Thoracic aorta (tissue), 2 donors: ENCODE results near the gene GALM. TPM values are rescaled to one million over a fixed set of nuclear protein-coding genes. Genes with fewer than 3 reads are reported as not detected.

Source experiments
- ATAC-seq: fragments of 150-250 bp; one replicate; pipeline ENCODE4 v1.8.0; 2017; ENCODE audit warnings: low read depth; ENCODE audit not compliant: insufficient number of reproducible peaks, low FRiP score
- DNase-seq: peaks from one replicate; pipeline ENCODE4 v3.0.0-alpha.2; 2020; ENCODE audit warnings: low spot score
- H3K27ac ChIP-seq, 2 donors: fragments of 200-600 bp; sonication (generic); 1 replicate in 1 of 2; 2 replicates in 1 of 2; pipeline ENCODE4 v1.5.1; 2016; ENCODE audit warnings: mild to moderate bottlenecking in 2 of 2, moderate library complexity in 2 of 2
- H3K27me3 ChIP-seq: fragments of 200-600 bp; sonication (generic); replicated peaks from 2 replicates; pipeline ENCODE4 v1.6.0; 2016; ENCODE audit warnings: mild to moderate bottlenecking; ENCODE audit not compliant: insufficient read depth
- H3K36me3 ChIP-seq: fragments of 200-600 bp; sonication (generic); one replicate; pipeline ENCODE4 v1.5.1; 2016
- H3K4me1 ChIP-seq, 2 donors: fragments of 200-600 bp; sonication (generic); 1 replicate in 1 of 2; 2 replicates in 1 of 2; pipeline versions ENCODE4 v1.5.1 to v1.6.0; 2016; ENCODE audit warnings: low read depth in 2 of 2, mild to moderate bottlenecking in 1 of 2; ENCODE audit not compliant: control insufficient read depth in 1 of 2
- H3K4me3 ChIP-seq: fragments of 200-600 bp; sonication (generic); 2 replicates; pipeline ENCODE4 v1.5.1; 2016; ENCODE audit warnings: mild to moderate bottlenecking
- H3K9me3 ChIP-seq: fragments of 200-600 bp; sonication (generic); 2 replicates; pipeline ENCODE4 v1.5.1; 2016
- CTCF ChIP-seq: fragments of 200-600 bp; sonication (generic); IDR thresholded peaks from one replicate; pipeline ENCODE4 v1.5.1; 2019; ENCODE audit warnings: antibody characterized with exemption
- total RNA-seq, 2 donors: library from RNA; depleted of rRNA; stranded (reverse); fragments of >200 nt; gene quantifications; one replicate each; pipeline versions ENCODE4 v1.1.0 to v1.2.3, GENCODE V29; 2016

The GALM gene
- total RNA-seq, 2 donors from 2014 or later = 19.5 to 25.1 TPM

GRCh38 chr2:38765551-38765950, 99.6 kb downstream of the GALM start:
- Histone ChIP-seq H3K27ac (no peak overlapping the region), H3K9me3 (no peaks in the 10 kb centered on the region), H3K36me3 (no peaks in the 10 kb centered on the region), H3K4me1 (no peaks in the 10 kb centered on the region), H3K27me3 (no peaks in the 10 kb centered on the region), H3K4me3 (no peak overlapping the region)
- DNase-seq = no peak
- ATAC-seq = no peak
- TF ChIP-seq CTCF = no peak

- no peaks in the 10 kb centered on the region for H3K36me3 ChIP-seq
- no peaks in the 10 kb centered on the region for H3K9me3 ChIP-seq
- H3K4me3 ChIP-seq = no peak overlapping the region
- TF ChIP-seq CTCF = no peak
- no peaks in the 10 kb centered on the region for H3K27me3 ChIP-seq
- DNase-seq (no peak), ATAC-seq (no peak)
- H3K27ac ChIP-seq = no peak overlapping the region
- H3K4me1 ChIP-seq = no peaks in the 10 kb centered on the region
Measured at GRCh38 chr2:38771632-38772031, 105.7 kb downstream of the GALM start.

- Histone ChIP-seq H3K4me1 (peaks cover 0 to 9% of the 10 kb centered on the region in 2 donors), H3K27me3 (no peaks in the 10 kb centered on the region), H3K9me3 (no peaks in the 10 kb centered on the region), H3K27ac (no peak overlapping the region), H3K36me3 (no peaks in the 10 kb centered on the region), H3K4me3 (no peak overlapping the region)
- ATAC-seq (no peak), DNase-seq (no peak)
- TF ChIP-seq CTCF = no peak
Measured at GRCh38 chr2:38775097-38775920, 109.4 kb downstream of the GALM start.

GRCh38 chr2:38775921-38776225, 110.0 kb downstream of the GALM start:
- Histone ChIP-seq H3K27ac (no peak overlapping the region), H3K4me3 (no peak overlapping the region), H3K36me3 (no peaks in the 10 kb centered on the region), H3K27me3 (no peaks in the 10 kb centered on the region), H3K4me1 (peaks cover 0 to 9% of the 10 kb centered on the region in 2 donors), H3K9me3 (no peaks in the 10 kb centered on the region)
- DNase-seq (no peak), ATAC-seq (no peak)
- TF ChIP-seq CTCF = no peak

- peaks cover 0 to 9% of the 10 kb centered on the region in 2 donors for H3K4me1 ChIP-seq
- TF ChIP-seq CTCF = no peak
- H3K27me3 ChIP-seq = no peaks in the 10 kb centered on the region
- ATAC-seq (no peak), DNase-seq (no peak)
- no peak overlapping the region for H3K4me3 ChIP-seq
- no peaks in the 10 kb centered on the region for H3K9me3 ChIP-seq
- H3K36me3 ChIP-seq = peaks cover 5% of the 10 kb centered on the region
- no peak overlapping the region for H3K27ac ChIP-seq
Measured at GRCh38 chr2:38776531-38776930, 110.6 kb downstream of the GALM start.
